Middle frontal gyrus (tissue), 1 donor: ENCODE measurements around the gene CEP250.
"Not testable (repeated sequence)": the region's sequence is repeated elsewhere in the genome, so short reads cannot be mapped to it uniquely, and the experiment has no call there.

ENCODE experiments used
- DNase-seq: peaks from one replicate; pipeline ENCODE4 v3.0.0-alpha.2; 2015; ENCODE audit warnings: low spot score; ENCODE audit errors: extremely low spot score

Gene CEP250

DNA sequence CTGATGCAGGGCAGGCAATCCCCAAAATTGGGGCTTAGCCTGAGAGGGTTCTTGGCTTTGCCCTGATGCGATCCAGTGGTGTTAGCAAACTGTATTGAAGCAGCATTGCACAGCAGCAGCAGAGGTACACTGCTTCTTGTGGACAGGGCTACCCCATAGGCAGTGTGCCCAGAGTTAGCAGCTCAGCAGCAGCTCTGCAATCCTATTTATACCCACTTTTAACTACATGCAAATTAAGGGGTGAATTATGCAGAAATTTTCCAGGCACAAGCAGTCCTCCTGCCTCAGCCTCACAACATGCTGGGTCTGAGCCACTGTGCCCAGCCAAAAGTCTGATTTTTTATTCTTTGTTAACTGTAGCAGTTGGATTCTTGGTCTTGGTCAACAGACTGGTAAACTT lies 70.2 kb downstream of the CEP250 start:
- no peak for DNase-seq

DNA sequence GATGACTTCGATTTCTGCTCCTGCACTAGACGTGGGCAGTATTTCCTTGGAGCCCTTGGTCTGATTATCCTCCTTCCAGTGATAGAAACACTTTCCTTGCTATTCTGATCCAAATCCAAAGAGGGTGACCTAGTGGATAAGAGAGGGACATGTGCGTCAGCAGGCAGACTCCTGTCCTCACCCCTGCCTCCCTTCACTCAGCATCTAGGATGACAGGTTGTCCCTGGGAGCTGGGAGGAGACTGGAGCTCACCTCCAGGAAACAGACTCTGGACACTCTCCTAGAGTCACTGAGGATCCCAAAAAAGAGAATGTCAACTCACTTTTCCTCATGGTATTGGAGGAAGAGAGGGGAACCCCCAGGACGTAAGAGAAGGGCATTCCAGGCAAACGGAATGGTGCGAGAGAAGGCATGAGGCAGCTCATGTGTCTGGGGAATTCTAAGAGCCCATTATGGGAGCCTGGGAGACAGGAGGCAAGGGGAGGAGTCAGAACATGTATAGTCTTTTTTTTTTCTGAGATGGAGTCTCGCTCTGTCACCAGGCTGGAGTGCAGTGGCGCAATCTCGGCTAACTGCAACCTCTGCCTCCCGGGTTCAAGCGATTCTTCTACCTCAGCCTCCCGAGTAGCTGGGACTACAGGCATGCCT lies 71.8 kb downstream of the CEP250 start:
- no peak for DNase-seq

DNA sequence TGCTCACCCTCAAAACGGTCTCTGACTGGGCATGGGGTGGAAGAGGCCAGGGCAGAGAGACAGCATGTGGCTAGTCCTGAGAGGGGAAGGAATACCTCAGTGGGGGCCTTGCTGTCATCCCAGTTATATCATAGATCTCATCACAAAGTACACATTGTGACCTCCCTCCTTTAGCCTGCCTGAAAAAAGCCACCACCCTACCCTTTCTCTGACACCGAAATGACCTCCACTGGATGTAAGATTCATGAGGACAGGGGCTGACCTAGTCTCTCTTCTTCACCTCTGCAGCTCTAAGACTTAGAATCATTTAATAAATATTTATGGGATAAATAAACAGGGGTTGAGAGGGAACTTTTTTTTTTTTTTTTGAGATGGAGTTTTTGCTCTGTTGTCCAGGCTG lies 74.2 kb downstream of the CEP250 start, which contains the start of gene C20orf173:
Gene C20orf173 (minus strand): TSS at position 101 of the 400 bp plus-strand sequence. CDS start 279 bp downstream, outside the sequence.
- DNase-seq: no peak

GRCh38 chr20:35539756-35540212 lies 84.4 kb downstream of the CEP250 start:
- DNase-seq: no peak

- no peak for DNase-seq
Observed at GRCh38 chr20:35541118-35541782, 85.9 kb downstream of the CEP250 start.

GRCh38 chr20:35541783-35542662 lies 86.6 kb downstream of the CEP250 start, which contains the start of gene ERGIC3:
ERGIC3 (plus strand) TSS chr20:35542078; CDS start chr20:35542098, 20 bp downstream.
- peak; percentile 89 for DNase-seq

DNA sequence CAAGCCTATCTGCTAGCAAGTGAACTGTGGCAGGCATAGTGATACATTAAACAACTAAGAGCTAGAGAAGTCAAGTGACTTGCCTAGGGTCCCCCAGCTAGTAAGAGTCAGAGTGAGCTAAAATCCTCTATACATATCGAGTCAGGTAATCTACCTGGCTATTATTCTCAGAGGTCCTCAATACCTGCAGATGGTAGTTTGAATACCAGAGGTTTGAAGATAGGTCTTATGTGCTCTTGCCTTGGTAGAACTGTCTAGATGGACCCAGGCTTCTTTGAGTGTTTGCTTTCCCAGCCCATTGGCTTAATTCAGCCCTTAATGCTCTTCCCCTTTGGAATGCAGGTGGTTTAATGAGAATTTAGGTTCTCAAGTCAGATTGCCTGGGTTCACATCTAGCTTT lies 87.6 kb downstream of the CEP250 start:
- no peak for DNase-seq

DNA sequence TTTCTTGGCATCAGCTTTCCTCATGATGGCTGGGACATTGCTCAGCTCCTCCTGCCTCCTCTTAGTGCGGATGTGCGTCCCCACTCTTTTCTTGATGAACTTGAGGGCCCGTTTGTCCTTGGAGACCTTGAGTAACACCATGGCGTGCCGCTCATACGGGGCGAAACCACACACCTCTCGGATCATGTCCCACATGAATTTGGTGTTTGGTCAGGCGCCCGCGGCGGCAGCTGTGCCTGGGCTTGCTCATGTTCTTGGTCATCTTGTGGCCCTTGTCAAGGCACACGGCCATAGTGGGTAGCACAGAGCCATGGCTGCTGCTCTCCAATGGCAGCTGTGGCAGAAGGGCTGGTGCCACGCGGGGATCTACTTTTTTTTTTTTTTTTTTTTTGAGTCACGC lies 89.0 kb downstream of the CEP250 start:
- no peak for DNase-seq

DNA sequence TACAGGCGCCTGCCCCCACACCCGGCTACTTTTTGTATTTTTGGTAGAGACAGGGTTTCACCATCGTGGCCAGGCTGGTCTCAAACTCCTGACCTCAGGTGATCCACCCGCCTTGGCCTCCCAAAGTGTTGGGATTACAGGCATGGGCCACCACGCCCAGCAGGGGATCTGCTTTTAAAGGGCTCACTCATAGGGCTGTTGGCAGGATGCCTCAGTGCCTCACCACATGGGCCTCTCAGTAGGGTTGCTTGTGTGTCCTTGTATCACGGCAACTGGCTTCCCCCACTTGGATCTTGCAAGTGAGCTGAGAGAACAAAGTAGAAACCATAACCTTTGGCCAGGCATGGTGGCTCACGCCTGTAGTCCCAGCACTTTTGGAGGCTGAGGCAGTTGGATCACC lies 89.5 kb downstream of the CEP250 start:
- not testable (repeated sequence) for DNase-seq

GRCh38 chr20:35546127-35546526 lies 90.7 kb downstream of the CEP250 start:
- no peak for DNase-seq

GRCh38 chr20:35547329-35547728 lies 91.9 kb downstream of the CEP250 start:
- DNase-seq: no peak

- no peak for DNase-seq
Observed at GRCh38 chr20:35551503-35551902, 96.1 kb downstream of the CEP250 start.

- no peak for DNase-seq
Observed at GRCh38 chr20:35552914-35553313, 97.5 kb downstream of the CEP250 start.

DNA sequence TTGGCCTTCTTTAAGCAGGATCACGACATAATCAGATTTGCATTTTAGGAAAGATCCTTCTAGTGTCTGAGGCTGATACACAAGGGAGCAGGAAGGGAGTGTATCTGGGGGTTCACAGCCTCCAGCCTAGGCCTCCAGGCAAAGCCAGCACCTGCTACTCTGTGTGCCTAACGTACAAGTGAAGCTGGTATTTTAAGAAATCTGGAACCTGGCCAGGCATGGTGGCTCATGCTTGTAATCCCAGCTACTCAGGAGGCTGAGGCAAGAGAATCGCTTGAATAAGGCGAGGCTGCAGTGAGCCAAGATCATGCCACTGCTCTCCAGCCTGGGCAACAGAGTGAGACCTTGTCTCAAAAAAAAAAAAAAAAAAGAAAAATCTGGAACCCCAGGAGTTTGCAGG lies 100.1 kb downstream of the CEP250 start:
- not testable (repeated sequence) for DNase-seq

GRCh38 chr20:35555951-35556645 lies 100.7 kb downstream of the CEP250 start:
- DNase-seq: no peak

DNA sequence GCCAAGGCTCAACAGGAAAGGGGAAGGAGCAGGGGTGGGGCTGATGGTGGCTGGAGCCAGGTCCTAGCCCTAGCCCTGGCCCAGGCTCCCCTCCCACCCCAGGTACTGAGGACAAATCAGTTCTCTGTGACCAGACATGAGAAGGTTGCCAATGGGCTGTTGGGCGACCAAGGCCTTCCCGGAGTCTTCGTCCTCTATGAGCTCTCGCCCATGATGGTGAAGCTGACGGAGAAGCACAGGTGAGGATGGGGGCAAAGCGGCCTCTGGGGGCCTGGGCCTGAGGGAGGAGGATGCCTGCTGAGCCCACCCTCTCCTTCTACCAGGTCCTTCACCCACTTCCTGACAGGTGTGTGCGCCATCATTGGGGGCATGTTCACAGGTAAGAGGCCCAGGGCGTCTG lies 101.5 kb downstream of the CEP250 start:
- no peak for DNase-seq

GRCh38 chr20:35558451-35558850 lies 103.1 kb downstream of the CEP250 start:
- DNase-seq: no peak

DNA sequence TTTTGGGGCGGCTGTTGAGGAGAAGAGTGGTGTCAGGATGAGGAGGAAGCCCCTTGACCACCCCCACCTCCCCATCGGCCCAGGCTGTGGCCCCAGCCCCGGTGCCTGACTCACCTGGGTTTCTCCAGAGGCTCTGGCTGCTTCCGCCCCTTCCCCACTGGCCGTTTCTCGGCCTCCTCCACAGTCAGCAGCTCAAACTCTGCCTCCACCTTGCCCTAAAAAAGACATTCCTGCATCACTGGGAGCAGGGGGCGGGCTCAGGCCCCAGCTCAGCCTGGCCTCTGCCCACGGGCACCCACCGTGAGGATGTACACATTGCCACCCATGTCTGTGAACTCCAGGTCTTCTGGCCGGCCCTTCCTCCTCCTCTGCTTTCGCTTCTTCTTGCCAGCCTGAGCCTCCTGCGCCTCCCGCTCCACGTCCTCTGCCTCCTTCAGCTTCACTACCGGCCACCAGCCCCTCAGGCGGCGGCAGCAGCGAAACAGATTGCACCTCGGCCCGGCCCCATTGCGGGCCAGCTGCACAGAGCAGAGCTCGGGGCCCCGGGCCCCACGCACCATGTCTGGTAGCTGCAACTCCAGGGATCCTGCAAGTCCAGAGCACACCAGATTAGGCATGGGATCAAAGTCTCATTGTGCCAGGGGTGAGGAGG lies 103.8 kb downstream of the CEP250 start:
- no peak for DNase-seq

- DNase-seq: no peak
Observed at GRCh38 chr20:35560105-35560511, 104.7 kb downstream of the CEP250 start.

DNA sequence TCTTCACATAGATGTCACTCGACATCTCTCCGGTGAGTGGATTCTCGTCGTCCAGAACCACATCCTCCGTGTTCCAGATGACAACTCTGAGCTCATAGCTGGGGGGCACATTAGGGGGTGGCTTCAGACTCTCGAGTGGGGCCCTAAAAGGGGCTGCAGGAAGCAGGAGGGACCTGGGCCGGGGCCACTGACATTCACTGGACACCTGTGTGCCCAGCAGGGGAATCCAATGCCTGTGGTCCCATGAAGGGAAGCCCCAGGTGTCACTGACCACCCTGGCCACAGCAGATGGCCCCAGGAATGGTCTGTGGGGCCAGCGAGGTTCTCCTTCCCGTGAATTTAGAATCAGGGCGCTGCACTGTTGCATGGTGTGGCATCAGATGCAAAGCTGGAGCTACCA lies 105.1 kb downstream of the CEP250 start:
- no peak for DNase-seq

DNA sequence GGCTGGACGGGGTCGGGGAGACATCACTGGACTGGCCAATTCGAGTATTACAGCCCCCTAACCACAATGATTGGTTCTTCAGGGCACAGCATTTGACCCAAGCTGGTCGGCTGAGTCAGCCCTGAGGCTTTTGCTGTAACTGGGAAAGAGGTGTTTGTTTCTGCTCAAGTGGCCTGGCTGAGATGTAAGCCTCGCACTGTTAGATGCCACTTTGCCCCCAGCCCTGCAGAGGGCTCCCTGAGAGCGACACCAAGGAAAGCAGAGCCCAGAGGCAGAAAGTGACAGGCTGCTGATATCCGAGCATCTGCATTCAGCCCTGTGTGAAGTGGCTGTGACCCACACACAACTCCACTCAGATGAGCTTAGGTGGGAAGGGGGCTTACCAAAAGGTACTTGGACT lies 105.9 kb downstream of the CEP250 start:
- DNase-seq: no peak
